Measurements from ENCODE around the gene LRIG1.
A peak's percentile ranks its signal among the peaks of the same experiment; 100 is the strongest.

The LRIG1 gene

DNA sequence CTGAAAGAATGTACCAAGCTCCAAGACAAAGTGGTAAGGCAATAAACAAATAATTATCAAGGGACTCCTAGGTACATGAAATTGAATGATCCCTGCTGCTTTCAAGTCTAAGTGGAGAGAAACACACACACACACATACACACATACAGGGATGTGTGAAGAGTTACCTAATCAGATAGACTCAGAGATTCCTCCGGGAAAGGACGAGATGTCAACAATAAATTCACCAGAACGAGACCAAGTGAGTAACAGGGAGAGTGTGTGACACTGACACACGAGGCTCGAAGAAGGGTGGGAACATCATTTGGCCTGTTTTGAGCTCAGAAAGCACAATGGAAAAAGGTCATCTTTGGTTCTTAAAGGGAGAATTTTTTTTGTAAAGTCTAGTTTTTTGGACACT is 13.4 kb downstream of the LRIG1 start:
- DNase-seq, result no peak

GRCh38 chr3:66486646-66487045 is 14.2 kb downstream of the LRIG1 start:
- no peak for DNase-seq

GRCh38 chr3:66486202-66486601 is 14.6 kb downstream of the LRIG1 start:
- no peak for DNase-seq

DNA sequence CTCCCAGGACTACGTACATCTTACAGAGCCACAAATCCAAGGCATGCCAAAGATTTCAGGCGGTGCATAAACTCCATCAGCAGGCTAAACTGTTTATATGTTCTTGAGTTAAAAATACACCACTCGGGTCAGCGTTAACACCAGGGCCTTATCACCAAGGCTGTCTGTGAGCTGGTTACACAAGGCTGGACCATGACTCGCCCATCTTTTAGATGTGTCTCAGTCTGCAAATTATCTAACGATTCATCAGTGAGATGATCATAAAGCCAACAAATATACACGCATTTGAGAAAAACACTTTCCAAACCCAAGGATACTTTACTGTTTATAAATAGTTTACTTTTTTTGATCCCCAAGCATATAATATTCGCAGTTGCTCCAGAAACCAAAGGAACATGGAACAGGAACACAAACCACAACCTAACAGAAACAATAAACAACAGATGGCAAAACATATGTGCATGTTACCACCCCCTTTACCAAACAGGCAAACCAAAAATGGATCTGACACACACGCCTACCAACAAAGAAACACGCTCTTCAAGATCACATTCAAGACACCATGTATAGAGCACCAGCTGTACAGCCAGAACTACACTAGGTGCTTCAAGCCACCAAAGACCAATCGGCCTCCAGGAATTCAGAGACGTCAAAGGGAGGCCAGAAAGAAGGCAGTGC is 15.4 kb downstream of the LRIG1 start:
- no peak for DNase-seq

GRCh38 chr3:66484106-66484844 is 16.5 kb downstream of the LRIG1 start:
- DNase-seq, result no peak

DNA sequence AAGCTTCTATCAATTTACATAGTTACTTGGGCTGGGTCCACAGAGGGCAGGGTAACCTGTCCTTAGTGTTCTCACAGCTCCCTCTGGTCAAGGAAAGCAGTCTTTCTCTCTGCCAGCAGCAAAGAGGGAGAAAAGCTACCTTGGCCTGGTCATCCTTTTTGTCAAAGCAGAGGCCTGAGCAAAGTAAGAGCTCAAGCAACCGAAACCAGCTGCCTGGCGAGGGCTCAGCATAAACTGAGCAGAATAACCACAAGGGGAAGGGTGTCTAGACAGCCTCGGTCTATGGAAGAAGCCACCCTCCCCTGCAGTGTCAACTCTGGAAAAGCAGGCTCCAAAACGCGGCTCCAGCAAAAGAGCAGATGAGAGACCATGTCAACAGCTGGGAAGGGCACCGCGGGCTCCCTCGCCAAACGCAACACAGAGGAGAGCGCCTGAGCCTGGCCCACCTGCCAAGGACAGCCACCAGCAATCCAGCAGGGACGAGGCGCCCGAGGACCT is 17.4 kb downstream of the LRIG1 start:
- DNase-seq, result peak; percentile 30

DNA sequence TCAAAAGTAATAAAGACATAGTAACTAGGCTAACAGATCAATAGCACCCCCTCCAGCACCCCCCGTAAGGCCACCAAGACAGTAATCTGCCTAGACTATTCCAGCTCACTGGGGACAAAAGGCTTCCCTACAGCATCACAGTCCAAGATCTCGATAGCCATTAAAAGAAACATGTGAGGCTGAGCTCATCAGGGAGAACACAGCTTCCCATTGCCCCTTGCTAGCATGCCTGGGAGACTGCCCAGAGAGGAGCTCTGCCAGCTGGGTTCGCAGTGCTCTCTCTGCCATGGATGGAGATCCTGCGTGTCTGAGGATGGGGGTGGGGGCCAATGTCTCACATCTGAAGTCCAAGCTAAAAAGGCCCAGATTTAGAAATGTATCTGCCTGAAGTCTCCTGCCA is 17.8 kb downstream of the LRIG1 start:
- no peak for DNase-seq

- DNase-seq, result no peak
Observed at GRCh38 chr3:66482018-66482404, 18.8 kb downstream of the LRIG1 start.

GRCh38 chr3:66481071-66482017 is 19.5 kb downstream of the LRIG1 start:
- no peak for DNase-seq

DNA sequence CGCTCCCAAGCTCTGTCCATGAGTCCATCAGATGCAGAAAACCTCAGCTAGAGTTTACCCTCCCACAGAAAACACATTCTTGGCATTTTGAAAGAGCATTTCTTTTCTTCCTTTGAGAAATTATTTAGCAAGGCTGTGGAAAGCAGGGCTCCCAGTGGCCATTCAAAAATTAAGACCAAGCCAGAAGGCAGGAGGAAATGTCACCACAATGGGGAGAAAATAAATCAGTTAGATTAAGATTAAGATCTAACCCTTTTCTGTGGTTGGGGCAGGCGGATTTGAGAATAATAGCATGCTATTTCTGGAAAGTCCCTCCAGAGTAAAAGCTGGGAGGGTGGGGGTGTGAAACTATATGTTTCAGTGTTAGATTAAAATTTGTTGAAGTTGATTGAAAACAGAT is 20.2 kb downstream of the LRIG1 start:
- DNase-seq, result no peak

DNA sequence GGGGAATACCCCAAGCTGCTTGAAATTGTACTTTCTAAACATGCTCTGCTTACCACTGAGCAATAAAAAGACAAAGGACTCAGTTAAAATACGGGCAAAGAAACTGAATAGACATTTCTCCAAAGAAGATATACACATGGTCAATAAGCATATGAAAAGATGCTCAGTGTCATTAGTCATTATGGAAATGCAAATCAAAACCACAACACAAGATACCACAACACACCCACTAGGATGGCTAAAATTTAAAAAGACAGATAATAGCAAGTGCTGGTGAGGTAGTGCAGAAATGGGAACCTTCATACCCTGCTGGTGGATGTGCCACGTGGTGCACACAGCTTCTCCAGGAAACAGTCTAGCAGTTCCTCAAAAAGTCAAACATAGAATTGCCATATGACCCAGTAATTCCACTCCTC is 21.3 kb downstream of the LRIG1 start:
- no peak for DNase-seq

DNA sequence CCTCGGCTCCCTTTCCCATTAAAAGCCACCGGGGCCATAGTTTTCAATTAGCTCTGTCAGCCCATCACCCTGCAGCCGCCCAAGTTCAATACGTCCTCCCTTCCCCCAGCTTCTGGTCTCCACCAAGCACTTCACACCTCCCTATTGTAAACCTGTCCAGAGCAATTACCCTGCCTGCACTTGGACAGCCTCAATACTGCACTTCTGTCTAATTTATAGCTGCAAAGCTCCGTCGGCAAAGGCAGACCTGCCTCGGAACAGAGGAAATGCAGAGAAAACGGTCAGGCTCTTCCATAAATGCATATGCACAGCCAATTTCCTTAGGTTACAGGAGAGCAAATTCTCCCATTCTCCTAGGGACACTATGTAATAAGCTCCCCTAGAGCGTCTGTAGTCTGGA is 21.9 kb downstream of the LRIG1 start:
- no peak for DNase-seq

GRCh38 chr3:66477856-66478255 is 23.0 kb downstream of the LRIG1 start:
- no peak for DNase-seq

- no peak for DNase-seq
Observed at GRCh38 chr3:66476852-66477381, 23.9 kb downstream of the LRIG1 start.

DNA sequence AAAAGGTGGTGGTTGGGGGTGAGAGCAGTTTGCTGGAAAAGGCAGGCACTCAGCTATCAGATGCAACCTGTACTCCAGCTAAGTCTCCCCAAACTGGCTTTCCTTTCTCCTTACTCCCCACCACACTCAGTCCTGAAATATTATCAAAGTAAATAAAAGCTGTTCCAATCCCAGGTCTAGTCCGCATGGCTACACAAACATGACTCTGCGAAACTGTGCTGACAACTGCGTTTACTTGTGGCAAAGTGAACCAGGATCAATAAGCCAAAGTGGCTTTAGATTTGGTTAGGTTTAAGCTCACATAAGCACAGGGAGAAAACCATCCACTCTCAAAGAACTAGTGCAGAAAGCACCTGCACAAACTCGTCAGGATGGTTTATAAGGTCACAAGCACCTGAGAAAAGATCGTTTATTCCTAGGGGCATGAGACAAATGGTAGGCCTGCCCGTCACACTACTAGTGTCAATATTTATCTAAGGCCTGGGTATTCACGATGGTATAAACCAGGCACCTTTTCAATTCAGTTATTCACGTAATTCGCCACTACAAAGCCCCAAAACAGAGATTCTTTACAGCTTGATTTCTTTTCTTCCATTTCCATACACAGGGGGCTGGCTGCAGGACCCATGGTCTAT is 25.3 kb downstream of the LRIG1 start:
- DNase-seq, result no peak

- DNase-seq, result no peak
Observed at GRCh38 chr3:66473692-66474091, 27.1 kb downstream of the LRIG1 start.

DNA sequence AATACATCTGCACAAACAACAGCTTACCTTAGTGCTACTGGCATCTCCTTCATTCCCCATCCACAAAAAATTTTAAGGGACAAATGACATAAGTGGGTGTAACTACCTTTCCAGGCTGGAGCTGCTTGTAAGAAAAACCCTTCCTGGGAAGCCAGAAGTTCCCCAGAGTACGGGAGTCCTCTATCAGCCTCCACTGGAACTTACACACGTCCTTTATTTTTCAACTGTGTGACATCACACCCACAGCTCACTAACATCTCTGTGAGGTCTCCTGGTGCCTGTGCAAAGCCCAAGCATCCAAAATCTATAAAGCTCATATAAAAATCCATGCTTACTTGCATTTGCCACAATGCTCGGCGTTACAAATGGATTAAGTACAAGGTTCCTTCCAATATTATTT is 27.6 kb downstream of the LRIG1 start:
- DNase-seq, result no peak

DNA sequence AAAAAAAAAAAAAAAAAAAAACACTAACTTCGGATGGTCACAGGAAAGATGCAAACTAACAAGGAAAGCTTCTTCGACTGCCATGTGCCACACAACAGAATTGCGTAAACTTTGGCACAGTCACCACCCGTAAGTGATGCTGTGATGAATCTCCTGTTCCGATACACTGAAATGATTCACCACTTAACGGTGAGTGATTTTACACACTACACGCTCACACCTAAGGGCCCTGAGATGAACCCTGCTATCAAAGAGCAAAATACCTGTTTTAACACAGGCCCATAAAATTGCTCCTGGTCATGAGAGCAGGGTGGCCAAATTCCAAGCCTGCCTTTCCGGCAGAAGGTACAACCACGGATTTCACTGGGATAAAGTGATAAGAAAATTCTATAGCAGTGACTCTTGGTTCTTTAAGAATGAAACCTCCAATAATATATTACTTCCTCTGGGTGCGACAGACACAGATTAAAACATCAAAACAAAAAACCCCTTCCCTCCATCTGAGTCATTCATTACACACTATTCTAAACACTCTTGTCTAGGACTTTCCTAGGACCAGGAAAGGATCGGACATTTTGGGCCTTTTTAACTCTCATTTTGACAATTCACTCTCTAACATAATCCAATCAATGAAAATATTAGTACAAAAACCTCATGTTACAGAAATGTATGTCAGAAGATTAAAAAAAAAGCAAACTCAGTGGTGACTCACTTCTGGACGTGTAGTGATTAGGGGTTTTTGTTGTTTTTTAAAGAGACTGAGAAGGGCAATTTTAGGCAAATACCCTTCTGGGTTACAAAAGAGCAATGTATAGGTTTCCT is 28.3 kb downstream of the LRIG1 start:
- no peak for DNase-seq

DNA sequence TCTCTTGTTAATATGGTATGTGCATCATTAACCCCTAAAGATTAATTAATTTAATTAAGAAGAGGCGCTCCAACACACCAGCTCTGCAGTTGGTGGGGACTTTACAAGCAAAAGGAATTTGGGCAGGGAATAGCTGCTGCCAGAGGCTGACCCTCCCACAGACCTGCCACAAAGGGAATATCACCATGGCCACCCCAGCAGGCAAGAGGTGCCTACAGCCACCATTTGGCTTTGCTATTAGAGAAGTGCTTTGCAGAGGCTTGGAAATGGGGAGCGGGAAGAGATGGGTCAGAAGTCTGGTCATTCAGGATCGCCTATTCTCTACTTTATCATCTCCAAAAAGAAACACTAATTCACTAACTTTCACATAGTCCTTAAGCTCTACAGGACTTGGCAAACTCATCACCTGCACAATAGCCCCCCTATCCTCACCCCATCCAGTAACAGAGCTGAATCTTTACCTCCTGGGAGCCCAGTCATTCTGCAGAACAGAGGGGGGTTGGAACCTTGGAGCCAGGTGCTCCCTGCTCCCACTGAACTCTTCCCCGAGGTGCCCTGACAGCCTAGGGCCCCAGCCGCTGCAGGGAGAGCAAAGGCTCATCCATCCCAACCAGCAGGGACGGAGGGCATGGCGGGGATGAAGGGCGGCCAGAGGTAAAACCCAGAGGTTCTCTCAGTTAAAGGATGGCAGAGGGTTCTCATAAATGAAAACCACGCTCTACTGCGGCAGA is 29.7 kb downstream of the LRIG1 start:
- DNase-seq, result no peak

GRCh38 chr3:66470285-66470684 is 30.5 kb downstream of the LRIG1 start:
- no peak for DNase-seq

GRCh38 chr3:66469220-66469640 is 31.6 kb downstream of the LRIG1 start:
- no peak for DNase-seq

Data from RPMI8226 (cell line).